ENCODE results near the gene MTIF3. TPM values are rescaled to one million over a fixed set of nuclear protein-coding genes. Genes with fewer than 3 reads are reported as not detected.

MTIF3 gene
- polyA plus RNA-seq, 3 donors = 61.6 to 135 (median 86.6) TPM

DNA sequence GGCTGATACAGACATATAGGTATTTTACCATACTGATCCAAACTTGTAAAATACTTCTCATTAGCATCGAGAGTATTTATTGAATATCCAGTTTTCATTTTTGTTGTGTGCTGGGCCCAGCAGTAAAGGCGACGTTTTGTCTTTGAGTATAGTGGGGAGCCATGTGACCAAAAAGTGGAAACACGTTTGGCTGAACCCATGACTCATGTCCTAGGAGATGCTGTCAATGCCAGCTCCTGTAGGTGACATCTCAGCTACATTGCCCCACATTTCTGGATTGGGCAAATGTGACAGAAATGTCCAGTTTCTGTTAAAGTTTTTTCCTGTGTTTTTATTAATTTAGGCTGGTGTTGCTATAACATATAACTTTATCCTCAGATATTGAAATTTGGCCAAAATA lies 52.0 kb downstream of the MTIF3 start:
- no peak for TF ChIP-seq CTCF (IDR thresholded peaks at IDR 0.05)
- H3K27me3 ChIP-seq (ENCODE audit: control insufficient read depth in 2 of 2, insufficient read depth in 2 of 2, low read length in 2 of 2) = no peaks in the 10 kb centered on the region
- intact Hi-C loops (cut with micrococcal nuclease) = no loop called here
- H3K4me3 ChIP-seq (replicated peaks in 1 of 3; ENCODE audit: low read depth in 2 of 3, low read length in 3 of 3) = no peak overlapping the region
- H3K9me3 ChIP-seq (replicated peaks in 1 of 2; ENCODE audit: control insufficient read depth in 1 of 2, insufficient read depth in 1 of 2, low read length in 2 of 2) = no peaks in the 10 kb centered on the region
- H3K27ac ChIP-seq (ENCODE audit: low read depth in 1 of 2, low read length in 2 of 2) = no peak overlapping the region
- H3K36me3 ChIP-seq (replicated peaks in 1 of 2; ENCODE audit: control insufficient read depth in 1 of 2, insufficient read depth in 2 of 2, low read length in 2 of 2) = no peaks in the 10 kb centered on the region
- no peak overlapping the region for H3K27ac Mint-ChIP-seq
- DNase-seq = peak; percentile 24 to 60 (median 47)
- no peak overlapping the region for H2AFZ ChIP-seq (ENCODE audit: insufficient read depth, low read depth, low read length, poor library complexity, severe bottlenecking)
- H4K20me1 ChIP-seq (ENCODE audit: insufficient read depth, low read length) = no peaks in the 10 kb centered on the region
- H3K9ac ChIP-seq (ENCODE audit: insufficient read depth, low read length, poor library complexity, severe bottlenecking) = no peak overlapping the region
- H3K9me3 Mint-ChIP-seq = peaks cover 0 to 4% (median 0%) of the 10 kb centered on the region in 7 donors
- no peak overlapping the region for H3K4me2 ChIP-seq (replicated peaks; ENCODE audit: extremely low read depth, low read length, poor library complexity, severe bottlenecking)
- no peaks in the 10 kb centered on the region for H3K36me3 Mint-ChIP-seq
- no peak overlapping the region for H3K4me3 Mint-ChIP-seq
- peaks cover 19% of the 10 kb centered on the region for H3K4me1 Mint-ChIP-seq
- 27% methylated on average over 3 of the region's 4 CpGs for WGBS (ENCODE audit: insufficient coverage)
- peaks cover 10 to 14% of the 10 kb centered on the region in 2 donors for H3K4me1 ChIP-seq (ENCODE audit: control insufficient read depth in 1 of 2, insufficient read depth in 2 of 2, low read length in 2 of 2)
- no peaks in the 10 kb centered on the region for H3K79me2 ChIP-seq (ENCODE audit: insufficient read depth, low read length)
- H3K27me3 Mint-ChIP-seq (ENCODE audit: low read depth in 3 of 3) = no peaks in the 10 kb centered on the region

GRCh38 chr13:27396252-27396846 lies 54.0 kb downstream of the MTIF3 start:
- Mint-ChIP-seq H3K9me3 (peaks cover 0 to 4% (median 0%) of the 10 kb centered on the region in 7 donors), H3K36me3 (no peaks in the 10 kb centered on the region), H3K4me1 (peaks cover 16% of the 10 kb centered on the region), H3K27ac (no peak overlapping the region), H3K4me3 (no peak overlapping the region), H3K27me3 (ENCODE audit: low read depth in 3 of 3) (no peaks in the 10 kb centered on the region)
- intact Hi-C loops (cut with micrococcal nuclease) = no loop called here
- H2AFZ ChIP-seq (ENCODE audit: insufficient read depth, low read depth, low read length, poor library complexity, severe bottlenecking) = no peak overlapping the region
- no peak overlapping the region for H3K4me2 ChIP-seq (replicated peaks; ENCODE audit: extremely low read depth, low read length, poor library complexity, severe bottlenecking)
- TF ChIP-seq CTCF (IDR thresholded peaks at IDR 0.05) = no peak
- no peak overlapping the region for H3K27ac ChIP-seq (ENCODE audit: low read depth in 1 of 2, low read length in 2 of 2)
- no peak for DNase-seq
- no peaks in the 10 kb centered on the region for H3K36me3 ChIP-seq (replicated peaks in 1 of 2; ENCODE audit: control insufficient read depth in 1 of 2, insufficient read depth in 2 of 2, low read length in 2 of 2)
- H3K9me3 ChIP-seq (replicated peaks in 1 of 2; ENCODE audit: control insufficient read depth in 1 of 2, insufficient read depth in 1 of 2, low read length in 2 of 2) = no peaks in the 10 kb centered on the region
- H4K20me1 ChIP-seq (ENCODE audit: insufficient read depth, low read length) = no peaks in the 10 kb centered on the region
- no peaks in the 10 kb centered on the region for H3K79me2 ChIP-seq (ENCODE audit: insufficient read depth, low read length)
- H3K4me3 ChIP-seq (replicated peaks in 1 of 3; ENCODE audit: low read depth in 2 of 3, low read length in 3 of 3) = no peak overlapping the region
- H3K27me3 ChIP-seq (ENCODE audit: control insufficient read depth in 2 of 2, insufficient read depth in 2 of 2, low read length in 2 of 2) = no peaks in the 10 kb centered on the region
- WGBS (ENCODE audit: insufficient coverage) = 86% methylated on average over 2 of the region's 7 CpGs
- H3K4me1 ChIP-seq (ENCODE audit: control insufficient read depth in 1 of 2, insufficient read depth in 2 of 2, low read length in 2 of 2) = peaks cover 13 to 15% of the 10 kb centered on the region in 2 donors
- H3K9ac ChIP-seq (ENCODE audit: insufficient read depth, low read length, poor library complexity, severe bottlenecking) = no peak overlapping the region

All from CD14-positive monocyte (primary cell).